ENCODE measurements around the gene RHOBTB1.

Gene RHOBTB1

DNA sequence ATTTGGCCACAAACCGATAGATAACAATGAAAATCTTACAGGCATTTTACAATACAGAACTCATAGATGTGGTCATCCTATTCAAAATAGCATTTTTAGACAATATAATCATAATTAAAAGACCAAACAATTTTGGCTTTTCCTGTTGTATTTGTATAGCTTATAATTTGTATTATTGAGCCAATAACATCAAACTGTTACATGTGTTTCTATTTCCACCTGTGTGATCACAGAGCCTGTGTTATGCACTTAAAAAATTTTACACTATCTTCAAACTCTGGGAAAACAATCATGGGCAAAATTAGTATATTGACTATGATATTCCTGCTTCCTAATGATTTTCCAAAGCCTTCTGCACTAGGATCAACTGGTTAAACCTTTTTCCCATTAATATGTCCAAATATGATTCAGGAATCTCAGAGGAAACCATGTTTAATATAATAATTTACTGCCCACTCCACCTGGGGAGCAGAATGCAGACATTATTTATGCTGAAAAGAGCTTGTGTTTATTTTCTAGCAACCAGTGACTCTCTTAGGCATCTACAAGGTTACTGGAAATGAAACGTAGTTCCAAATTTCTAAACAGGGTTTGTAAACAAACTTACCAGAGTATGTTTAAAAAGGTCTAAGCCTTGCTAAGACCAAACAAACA lies 1.7 kb downstream of the RHOBTB1 start:
- no peak for DNase-seq (ENCODE audit: low spot score)

DNA sequence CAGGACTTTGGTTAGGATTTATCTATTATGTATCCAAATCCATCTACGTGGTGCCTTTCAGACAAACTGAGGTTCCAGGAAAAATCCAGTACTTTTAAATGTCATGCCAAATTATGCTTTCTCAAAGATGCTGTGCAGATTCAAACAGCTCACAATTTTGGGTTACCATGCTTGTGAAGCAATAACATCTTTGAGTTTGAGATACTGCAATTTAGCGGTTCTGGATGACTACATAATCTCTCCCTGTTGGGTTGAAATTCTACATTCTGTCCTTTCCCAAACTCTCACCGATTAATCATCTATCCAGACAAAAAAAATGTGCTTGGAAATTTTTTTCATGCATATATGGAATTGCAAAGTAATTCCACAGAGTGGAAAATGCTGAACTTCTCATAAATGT lies 3.5 kb downstream of the RHOBTB1 start:
- no peak for DNase-seq (ENCODE audit: low spot score)

DNA sequence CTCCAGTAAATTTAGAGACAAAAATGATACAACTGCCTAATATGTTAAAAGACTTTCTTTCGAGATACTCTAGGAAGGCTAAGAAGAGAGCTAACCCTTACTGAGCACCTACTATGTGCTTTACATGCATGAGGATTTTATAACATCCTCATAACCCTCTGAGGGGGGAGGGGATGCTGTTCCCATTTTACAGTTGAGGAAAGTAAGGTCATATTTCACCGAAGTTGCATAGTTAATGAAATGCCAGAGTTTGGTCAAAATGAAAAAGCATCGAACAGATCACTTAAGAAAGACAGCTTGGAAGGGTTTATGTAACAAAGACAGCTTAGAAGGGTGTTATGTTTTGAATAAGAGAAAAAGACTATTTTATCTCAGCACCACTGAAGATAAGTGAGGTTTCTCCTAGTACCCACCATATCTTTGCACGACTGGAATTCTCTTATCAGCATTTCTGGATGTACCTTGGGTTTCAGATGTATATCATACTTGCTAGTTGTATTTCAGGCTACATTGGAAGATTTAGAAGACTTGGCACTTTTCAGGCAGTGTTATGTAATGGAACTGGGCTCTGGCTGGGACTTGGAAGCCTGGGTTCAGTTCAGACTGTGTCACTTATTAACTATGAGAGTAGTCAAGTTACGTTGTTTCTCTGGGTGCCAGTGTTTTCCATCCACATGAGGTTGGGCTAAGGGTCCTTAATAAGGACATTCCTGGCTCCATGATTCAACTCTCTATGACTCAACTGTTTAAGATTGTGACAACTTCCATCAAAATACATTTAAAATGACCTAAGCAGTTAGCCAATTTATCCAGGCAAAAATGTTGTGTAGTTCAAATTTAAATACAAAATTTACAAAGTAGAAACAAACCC lies 6.0 kb downstream of the RHOBTB1 start:
- DNase-seq (ENCODE audit: low spot score), result no peak

DNA sequence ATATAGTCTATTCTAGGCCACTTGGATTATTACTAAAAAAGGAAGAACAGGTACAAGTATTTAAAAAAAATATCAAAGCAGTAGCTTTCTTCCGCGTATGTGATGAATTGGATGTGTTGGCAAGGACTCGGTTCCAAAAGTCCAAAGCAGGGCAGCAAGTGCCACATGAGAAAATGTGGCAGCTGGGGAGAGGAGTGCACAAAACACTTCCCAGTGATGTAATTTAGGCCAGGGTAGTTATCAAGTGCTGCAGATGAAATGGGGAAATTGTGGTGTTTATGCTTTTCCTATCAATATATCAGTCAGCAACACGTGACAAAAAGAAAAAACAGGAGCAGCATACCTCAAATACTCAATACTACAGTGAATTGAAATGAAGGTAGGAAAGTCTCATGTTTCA lies 7.0 kb downstream of the RHOBTB1 start:
- no peak for DNase-seq (ENCODE audit: low spot score)

DNA sequence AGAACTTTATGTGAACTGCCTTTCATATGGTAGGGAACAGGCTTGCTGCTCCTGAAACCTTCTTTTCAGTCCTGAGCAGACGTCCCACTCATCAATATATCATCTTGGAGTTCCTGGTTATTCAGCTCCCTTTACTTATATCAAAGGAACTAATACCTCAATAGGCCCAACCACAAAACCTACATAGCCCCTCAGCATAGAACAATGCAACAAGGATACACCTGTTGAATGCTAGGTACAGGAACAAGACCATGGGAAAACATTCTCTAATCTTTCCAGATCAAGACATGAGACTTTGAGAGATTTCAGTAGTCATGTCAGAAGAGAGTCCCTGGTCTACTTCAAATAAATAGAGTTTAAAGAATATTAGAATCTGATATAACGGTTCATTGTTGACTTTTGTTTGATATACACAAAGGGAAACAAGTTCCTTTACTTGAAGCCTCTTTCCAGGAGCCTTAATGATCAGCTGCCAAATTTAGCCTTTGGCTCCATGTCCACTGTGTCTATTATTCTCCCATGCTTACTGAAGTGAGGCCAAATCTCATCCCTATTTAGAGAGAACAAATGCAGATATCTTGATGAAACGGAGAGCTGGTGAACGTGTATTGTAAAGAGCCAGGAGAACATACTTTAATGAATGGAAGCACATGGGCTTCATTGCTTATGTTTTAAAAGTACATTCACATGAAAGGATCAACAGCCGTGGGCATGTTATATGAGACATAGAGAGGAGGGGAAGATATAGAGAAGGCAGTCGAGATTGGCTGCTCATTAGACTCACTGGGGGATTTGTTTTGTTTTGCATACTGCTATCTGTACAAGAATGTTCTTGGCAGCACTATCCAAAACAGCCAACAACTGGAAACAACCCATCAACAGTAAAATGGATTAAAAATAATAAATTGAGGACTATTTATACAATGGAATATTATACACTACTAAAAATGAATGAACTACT lies 9.5 kb downstream of the RHOBTB1 start:
- no peak for DNase-seq (ENCODE audit: low spot score)

DNA sequence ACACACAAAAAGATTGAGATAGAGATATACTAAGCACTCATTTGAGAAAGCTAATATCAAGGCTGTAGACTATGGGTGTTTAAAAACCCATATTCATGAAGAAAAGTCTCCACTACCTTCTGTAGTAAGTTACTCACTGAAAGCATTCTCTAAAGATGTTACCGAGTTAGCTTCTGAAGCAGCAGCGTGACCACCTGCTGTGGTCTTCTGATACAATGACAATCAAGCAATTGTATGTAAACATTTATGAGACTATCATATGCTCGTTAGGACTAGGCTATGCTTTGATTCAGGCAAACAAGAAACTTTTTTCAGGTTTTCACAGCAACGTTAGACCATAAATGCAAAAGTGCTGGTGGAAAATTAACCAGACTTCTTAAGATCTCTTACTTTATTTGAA lies 11.2 kb downstream of the RHOBTB1 start:
- DNase-seq (ENCODE audit: low spot score), result no peak

DNA sequence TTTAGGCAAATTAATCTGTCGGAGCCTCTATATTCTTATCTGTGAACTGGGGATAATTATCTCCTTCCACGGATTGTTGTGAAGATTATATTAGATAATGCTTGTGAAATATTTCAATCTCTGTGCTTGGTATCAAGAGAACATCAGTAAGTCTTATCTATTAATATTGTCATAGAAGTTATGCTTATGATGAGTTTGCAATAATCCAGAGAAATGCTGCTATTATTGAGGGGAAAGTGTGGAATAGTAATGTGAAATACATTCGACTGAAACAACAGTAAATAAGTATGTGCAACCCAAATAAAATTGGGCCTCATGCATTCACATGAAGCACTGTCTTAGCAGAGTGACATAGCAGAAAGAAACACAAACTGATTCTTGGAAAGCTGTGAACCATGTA lies 13.7 kb downstream of the RHOBTB1 start:
- DNase-seq (ENCODE audit: low spot score), result no peak

DNA sequence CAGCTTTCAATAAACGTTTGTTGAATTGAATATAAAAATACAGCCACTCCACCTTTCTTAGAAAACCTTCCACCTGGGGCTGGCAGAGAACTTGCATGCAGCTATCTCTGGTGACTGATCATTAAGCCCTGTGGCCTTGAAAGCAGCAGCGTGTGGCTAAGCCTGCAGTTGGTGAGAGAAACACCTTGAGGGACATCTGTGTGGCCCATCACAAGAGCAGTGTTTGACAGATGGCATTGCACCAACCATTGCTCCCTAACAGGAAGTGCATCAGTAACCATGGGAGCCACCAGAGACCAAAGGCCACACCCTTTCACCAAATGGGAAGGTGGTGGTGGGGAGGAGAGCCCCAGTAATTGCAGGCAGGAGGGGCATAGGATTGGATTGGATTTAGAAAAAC lies 22.4 kb downstream of the RHOBTB1 start:
- no peak for DNase-seq (ENCODE audit: low spot score)

DNA sequence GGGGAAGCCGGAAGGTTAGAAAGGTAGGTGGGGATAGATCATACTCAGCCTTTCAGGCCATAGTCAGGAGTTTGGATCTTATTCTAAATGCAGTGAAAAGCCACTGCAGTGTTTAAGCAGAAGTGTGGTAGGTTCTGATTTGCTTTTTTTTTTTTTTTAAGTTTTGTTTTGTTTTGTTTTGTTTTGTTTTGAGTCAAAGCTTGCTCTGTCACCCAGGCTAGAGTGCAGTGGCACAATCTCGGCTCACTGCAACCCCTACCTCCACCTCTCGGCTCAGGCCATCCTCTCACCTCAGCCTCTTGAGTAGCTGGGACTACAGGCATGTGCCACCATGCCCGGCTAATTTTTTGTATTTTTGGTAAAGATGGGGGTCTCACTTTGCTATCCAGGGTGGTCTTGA lies 23.5 kb downstream of the RHOBTB1 start:
- DNase-seq (ENCODE audit: low spot score), result no peak

DNA sequence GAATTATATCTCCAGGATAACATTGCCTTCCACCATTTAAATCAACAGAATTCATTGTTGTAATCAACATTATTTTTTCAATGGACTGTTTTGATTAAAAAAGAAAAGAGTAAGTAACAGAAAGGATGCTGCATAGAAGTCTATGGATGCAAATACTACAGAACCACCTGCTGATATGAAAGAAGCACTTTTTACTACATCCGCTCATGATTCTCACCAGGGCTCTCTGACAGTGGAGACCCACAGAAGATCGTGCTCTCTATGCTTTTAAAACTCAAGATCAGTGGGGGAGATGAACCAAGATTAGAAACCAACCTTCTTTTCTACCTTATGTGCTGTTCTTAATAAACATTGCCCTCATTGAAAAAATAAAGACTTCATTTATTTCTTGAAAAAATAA lies 24.4 kb downstream of the RHOBTB1 start:
- no peak for DNase-seq (ENCODE audit: low spot score)

DNA sequence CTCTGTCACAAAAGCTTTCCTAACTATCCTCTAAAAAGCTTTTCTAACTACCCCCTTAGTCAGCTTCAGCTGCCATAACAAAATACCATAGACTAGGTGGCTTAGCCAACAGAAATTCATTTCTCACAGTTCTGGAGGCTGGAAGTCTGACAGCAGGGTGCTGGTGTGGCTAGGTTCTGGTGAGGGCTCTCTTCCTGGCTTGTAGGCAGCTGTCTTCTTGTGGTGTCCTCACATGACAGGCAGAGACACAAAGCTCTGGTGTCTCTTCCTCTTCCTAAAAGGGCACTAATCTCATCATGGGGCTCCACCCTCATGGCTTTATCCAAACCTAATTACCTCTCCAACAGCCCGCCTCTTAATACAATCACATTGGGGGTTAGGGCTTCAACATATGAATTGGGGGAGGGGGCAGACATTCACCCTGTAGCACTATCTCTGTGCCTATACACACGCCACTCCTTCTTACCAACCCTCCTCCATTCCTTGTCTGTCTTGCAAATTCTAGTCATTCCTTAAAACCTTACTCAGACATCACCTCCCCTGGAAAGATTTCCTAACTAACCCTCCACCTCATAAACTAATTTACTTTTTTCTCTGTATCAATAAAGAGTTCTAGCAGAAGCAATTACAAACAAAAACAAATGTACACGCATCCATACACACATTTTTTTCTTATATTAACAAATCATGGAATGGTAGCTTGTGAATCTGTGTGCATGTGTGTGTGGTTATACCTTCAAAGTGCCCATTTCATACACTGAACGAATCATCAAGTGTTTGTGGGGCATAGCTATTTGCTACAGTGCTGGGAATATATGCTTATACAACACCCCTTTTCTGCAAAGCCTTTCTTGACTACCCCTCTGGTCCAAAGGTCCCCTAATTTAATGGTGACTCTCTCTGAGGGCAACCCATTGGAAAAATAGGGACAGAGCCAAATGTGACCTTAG lies 26.4 kb downstream of the RHOBTB1 start:
- DNase-seq (ENCODE audit: low spot score), result no peak

DNA sequence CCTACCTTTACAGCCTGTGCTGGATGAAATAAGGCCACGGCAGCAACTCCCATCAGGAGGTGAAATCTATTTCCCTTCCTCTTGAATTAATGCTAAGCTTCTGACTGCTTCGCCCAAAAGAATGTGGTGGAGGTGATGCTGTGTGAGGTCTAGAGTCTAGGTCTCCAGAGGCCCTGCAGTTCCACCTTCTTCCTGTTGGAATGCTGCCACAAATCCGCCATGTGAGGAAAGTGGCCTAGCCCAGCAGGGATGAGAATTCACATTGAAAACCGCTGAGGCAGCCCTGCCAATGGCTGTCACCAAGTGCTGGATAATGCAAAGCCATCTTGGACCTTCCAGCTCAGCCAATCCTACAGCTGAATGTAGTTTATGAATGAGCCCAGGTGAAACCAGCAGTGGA lies 28.0 kb downstream of the RHOBTB1 start:
- DNase-seq (ENCODE audit: low spot score), result no peak

DNA sequence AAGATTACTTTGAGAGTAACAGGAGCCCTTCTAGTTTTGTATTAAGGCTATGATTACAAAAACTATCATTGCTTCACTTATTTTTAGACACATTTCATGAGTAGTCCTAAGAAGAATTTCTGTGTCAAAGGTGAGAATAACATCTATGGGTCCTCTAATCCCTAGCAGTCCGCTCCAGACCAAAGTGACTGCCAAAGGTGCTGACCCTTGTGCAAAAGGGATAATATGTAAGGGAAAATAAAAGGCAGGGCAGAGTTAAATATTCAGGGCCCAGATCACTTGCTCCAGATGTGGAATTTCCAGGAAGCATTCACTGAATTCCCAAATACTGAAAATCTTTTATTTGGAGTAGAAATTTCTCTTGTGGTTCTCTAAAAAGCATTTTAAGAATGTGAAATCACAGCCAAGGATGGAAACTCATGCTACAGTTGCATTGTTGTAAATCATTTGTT lies 29.3 kb downstream of the RHOBTB1 start:
- DNase-seq (ENCODE audit: low spot score), result no peak

DNA sequence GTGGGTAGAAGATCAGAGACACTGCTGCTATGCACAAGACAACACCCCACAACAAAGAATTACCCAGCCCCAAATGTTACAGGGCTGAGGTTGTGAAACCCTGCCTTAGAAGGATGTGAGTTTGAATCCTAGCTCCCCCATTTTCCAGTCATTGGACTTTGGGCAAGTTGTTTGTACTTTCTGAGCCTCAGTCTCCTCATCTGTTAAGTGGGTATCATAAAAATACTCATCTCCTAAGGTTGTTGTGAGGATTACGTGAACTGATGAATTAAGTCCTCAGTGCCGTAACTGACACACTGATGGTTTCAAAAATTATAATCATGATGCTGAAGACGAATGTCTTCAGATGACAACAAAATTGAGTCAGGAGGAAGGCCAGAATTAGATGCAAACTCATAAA lies 30.3 kb downstream of the RHOBTB1 start:
- no peak for DNase-seq (ENCODE audit: low spot score)

DNA sequence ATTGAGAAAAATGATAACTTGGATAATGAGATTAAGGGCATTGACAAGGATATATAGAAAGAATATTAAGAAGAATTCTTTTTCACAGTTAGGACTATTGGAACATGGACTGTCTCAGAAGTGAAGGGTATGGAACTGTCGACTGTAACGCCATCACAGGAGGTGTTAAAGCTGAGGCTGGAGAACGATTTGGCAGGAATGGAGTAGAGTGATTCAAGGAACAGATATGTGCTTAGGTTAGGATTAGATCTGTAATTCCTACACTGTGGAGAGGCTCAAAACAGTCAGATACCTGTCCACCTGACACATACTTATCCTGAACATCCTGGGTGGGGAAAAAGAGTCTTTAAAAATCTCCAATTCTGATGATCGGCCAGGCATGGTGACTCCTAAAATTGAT lies 30.9 kb downstream of the RHOBTB1 start:
- no peak for DNase-seq (ENCODE audit: low spot score)

DNA sequence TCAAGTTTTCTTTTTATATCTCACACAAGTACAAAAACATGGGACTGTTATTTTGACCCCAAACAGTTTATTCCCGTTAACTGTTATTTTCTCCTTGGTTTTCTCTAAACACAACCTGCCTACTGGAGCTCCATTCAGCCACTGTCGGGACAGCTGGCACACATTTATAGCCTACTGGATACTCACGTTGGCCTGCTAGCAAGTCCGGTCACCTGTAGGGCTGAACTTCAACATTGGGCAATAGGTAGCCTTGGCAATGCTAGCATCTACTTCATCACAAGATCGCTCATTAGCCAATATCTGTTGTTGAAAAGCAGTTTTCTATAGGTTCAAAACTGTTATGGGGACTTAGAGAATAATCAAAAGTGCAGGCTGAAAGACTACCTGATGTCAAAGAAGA lies 32.3 kb downstream of the RHOBTB1 start:
- DNase-seq (ENCODE audit: low spot score), result no peak

DNA sequence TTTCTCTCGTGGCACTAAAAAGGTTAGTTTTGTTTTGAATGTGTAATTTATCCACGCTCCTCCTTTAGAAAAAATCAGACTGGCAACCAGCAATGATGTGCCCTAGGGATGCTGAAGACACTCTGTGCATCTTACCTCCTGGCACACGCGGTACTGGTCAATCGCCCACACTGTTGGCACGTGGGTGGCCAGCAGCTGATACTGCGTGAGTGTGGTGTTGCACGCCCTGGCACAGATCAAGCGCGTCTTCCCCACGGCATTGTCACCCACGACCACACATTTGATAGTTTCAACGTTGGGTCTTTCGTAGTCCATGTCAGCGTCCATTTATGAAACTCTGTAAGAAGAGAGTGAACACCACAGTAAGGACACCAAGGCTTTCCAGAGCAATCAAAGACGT lies 32.8 kb downstream of the RHOBTB1 start:
- no peak for DNase-seq (ENCODE audit: low spot score)

DNA sequence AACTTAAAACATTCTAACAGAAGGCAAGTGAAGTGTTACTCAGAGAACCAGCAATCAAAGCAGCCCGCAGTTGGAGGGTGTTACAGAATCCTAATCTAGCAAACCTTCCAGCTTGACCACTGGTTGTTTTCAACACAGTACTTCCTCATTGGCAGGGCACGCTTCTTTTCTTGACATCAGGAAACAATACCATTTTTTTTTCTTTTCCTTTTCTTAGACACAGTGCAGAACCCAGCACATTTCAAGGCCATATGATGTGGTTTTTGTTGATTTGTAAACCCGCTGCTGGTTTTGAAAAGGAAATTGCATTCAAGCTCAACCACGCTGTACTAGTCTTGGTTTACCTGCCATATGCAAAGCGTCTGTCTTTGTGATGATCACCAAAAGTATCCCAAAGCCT lies 33.4 kb downstream of the RHOBTB1 start:
- peak; percentile 25 for DNase-seq (ENCODE audit: low spot score)

DNA sequence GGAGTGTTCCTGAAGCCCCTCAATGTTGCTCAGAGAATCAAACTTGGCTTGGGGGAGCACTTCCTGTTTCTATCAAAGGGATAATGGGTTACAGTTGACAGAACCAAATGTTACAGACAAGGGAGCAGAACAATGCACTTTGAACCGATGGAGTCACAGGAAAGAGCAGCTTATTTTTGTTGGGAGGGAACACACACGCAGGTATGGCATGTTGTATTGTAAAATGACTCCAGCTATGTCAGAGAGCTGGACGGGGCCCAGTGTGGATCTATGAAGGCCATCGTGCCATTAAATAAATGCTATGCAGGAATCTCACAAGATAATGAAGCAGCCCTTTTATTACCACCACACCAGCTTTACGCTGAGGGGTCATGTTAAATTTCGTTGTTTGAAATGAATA lies 35.1 kb downstream of the RHOBTB1 start:
- DNase-seq (ENCODE audit: low spot score), result no peak

DNA sequence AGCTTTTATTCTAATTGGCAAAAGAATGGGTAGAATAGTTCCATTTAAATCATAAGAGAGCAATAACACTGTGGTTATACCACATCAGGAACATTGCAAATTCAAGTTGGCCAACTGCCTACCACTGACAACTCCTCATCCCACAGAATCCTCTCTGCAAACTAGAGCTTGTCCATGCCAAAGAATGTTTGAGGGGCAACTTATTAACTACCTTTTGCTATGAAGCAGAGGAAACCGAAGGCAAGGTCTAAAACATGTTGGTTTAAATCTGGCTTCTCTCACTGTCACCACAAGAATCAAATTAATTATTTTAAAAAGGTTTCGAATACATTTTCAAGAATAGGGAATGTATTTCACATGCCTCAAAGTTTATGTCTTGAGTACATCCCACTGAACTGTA lies 36.0 kb downstream of the RHOBTB1 start:
- no peak for DNase-seq (ENCODE audit: low spot score)

DNA sequence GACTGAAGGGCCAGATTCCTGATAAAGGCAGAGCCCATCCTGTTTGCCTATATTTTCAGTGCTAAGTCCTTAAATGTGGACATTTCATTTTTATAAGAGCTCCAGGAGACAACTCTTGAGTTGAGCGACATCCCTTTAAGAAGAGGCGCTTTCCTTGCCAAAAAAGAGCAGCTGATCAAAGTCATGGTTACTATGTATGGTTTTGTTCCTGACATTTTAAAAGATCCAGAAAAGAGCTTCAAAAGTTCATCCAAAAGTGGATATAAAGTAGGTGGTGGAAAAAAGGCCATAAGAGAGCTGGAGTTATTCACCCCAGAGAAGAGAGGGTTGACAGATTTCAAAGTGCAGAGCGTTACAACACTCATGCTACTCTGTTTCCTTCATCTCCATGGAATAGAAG lies 36.7 kb downstream of the RHOBTB1 start:
- DNase-seq (ENCODE audit: low spot score), result no peak

All from putamen (tissue), 1 donor.